Vagina (tissue), 2 donors: ENCODE data around the gene CAB39. TPM values are rescaled to one million over a fixed set of nuclear protein-coding genes. Genes with fewer than 3 reads are reported as not detected.

Experiments
- DNase-seq, 2 donors: peaks; one replicate each; pipeline ENCODE4 v3.0.0-alpha.2; 2017; ENCODE audit errors: extremely low spot score in 2 of 2
- H3K27ac ChIP-seq: fragments of 200-600 bp; sonication (generic); one replicate; pipeline ENCODE4 v1.5.1; 2019
- H3K27me3 ChIP-seq: fragments of 200-600 bp; sonication (generic); one replicate; pipeline ENCODE4 v1.5.1; 2019
- H3K36me3 ChIP-seq, 2 donors: fragments of 200-600 bp; sonication (generic); one replicate each; pipeline ENCODE4 v1.5.1; 2017 to 2019
- H3K4me1 ChIP-seq: fragments of 200-600 bp; sonication (generic); one replicate; pipeline ENCODE4 v1.5.1; 2019
- H3K4me3 ChIP-seq, 2 donors: fragments of 200-600 bp; sonication (generic); 1 replicate in 1 of 2; 2 replicates in 1 of 2; pipeline ENCODE4 v1.5.1; 2016 to 2019
- H3K9me3 ChIP-seq: fragments of 200-600 bp; sonication (generic); one replicate; pipeline ENCODE4 v1.5.1; 2019
- POLR2A ChIP-seq, 2 donors: fragments of 450-650 bp; IDR thresholded peaks; one replicate each; pipeline ENCODE4 v1.6.1; 2017; ENCODE audit warnings: antibody characterized with exemption in 2 of 2, mild to moderate bottlenecking in 2 of 2, moderate library complexity in 2 of 2
- POLR2AphosphoS5 ChIP-seq, 2 donors: sonication (generic); formaldehyde crosslinking; IDR thresholded peaks; one replicate each; pipeline ENCODE4 v1.9.0; 2017; ENCODE audit warnings: antibody characterized with exemption in 2 of 2, mild to moderate bottlenecking in 2 of 2, low read depth in 1 of 2; ENCODE audit not compliant: insufficient read depth in 1 of 2
- intact Hi-C: fragments of 100-400 bp; cut with DNase I; formaldehyde crosslinking; loops from one replicate; pipeline ENCODE4 v1.15.1; 2023
- total RNA-seq: library from RNA; depleted of rRNA; stranded (reverse); fragments of >200 nt; gene quantifications from one replicate; pipeline ENCODE4 v1.2.3, GENCODE V29; 2016
- TF ChIP-seq, protein P1 (sequence below), 3 experiments: fragments of 450-650 bp in 2 of 3; fragments of 200-600 bp in 1 of 3; sonication (generic) in 1 of 3; IDR thresholded peaks; one replicate each; pipeline ENCODE4 v1.5.1; 2017 to 2019; ENCODE audit warnings: antibody characterized with exemption in 3 of 3, mild to moderate bottlenecking in 2 of 3, moderate library complexity in 2 of 3

CAB39 gene
- total RNA-seq, 1 donor from 2014 or later, result 59.4 TPM

GRCh38 chr2:230798769-230799399 lies 86.2 kb downstream of the CAB39 start:
- Histone ChIP-seq H3K27me3 (no peaks in the 10 kb centered on the region), H3K36me3 (peaks cover 0 to 15% of the 10 kb centered on the region in 2 donors), H3K4me3 (no peak overlapping the region), H3K27ac (no peak overlapping the region), H3K9me3 (no peaks in the 10 kb centered on the region), H3K4me1 (peaks cover 45% of the 10 kb centered on the region)
- intact Hi-C loops, result loop anchor here (2.0 kb wide), 1 partner anchor 86 kb away; the partner anchor contains the start of gene CAB39
- DNase-seq, result no peak
- TF ChIP-seq POLR2A (IDR thresholded peaks at IDR 0.05) (no peak), POLR2AphosphoS5 (IDR thresholded peaks at IDR 0.05; ENCODE audit: insufficient read depth in 1 of 2, low read depth in 1 of 2) (no peak)
- TF ChIP-seq, protein P1, sequence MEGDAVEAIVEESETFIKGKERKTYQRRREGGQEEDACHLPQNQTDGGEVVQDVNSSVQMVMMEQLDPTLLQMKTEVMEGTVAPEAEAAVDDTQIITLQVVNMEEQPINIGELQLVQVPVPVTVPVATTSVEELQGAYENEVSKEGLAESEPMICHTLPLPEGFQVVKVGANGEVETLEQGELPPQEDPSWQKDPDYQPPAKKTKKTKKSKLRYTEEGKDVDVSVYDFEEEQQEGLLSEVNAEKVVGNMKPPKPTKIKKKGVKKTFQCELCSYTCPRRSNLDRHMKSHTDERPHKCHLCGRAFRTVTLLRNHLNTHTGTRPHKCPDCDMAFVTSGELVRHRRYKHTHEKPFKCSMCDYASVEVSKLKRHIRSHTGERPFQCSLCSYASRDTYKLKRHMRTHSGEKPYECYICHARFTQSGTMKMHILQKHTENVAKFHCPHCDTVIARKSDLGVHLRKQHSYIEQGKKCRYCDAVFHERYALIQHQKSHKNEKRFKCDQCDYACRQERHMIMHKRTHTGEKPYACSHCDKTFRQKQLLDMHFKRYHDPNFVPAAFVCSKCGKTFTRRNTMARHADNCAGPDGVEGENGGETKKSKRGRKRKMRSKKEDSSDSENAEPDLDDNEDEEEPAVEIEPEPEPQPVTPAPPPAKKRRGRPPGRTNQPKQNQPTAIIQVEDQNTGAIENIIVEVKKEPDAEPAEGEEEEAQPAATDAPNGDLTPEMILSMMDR (IDR thresholded peaks at IDR 0.05), result peak in 2 of 3 experiments; percentile 45 to 57

GRCh38 chr2:230805353-230806017 lies 92.8 kb downstream of the CAB39 start:
- DNase-seq, result no peak
- Histone ChIP-seq H3K27me3 (no peaks in the 10 kb centered on the region), H3K4me3 (no peak overlapping the region), H3K9me3 (no peaks in the 10 kb centered on the region), H3K27ac (no peak overlapping the region), H3K36me3 (peaks cover 0 to 6% of the 10 kb centered on the region in 2 donors), H3K4me1 (no peaks in the 10 kb centered on the region)
- intact Hi-C loops, result no loop called here
- TF ChIP-seq, protein P1 (IDR thresholded peaks at IDR 0.05), result no peak
- TF ChIP-seq POLR2A (IDR thresholded peaks at IDR 0.05) (no peak), POLR2AphosphoS5 (IDR thresholded peaks at IDR 0.05; ENCODE audit: insufficient read depth in 1 of 2, low read depth in 1 of 2) (no peak)

- no peak for DNase-seq
- Histone ChIP-seq H3K27ac (no peak overlapping the region), H3K27me3 (no peaks in the 10 kb centered on the region), H3K9me3 (no peaks in the 10 kb centered on the region), H3K4me3 (no peak overlapping the region), H3K36me3 (peaks cover 0 to 10% of the 10 kb centered on the region in 2 donors), H3K4me1 (no peaks in the 10 kb centered on the region)
- TF ChIP-seq POLR2AphosphoS5 (IDR thresholded peaks at IDR 0.05; ENCODE audit: insufficient read depth in 1 of 2, low read depth in 1 of 2), result no peak
- no peak for TF ChIP-seq POLR2A (IDR thresholded peaks at IDR 0.05)
- TF ChIP-seq, protein P1 (IDR thresholded peaks at IDR 0.05), result no peak
- intact Hi-C loops, result no loop called here
These were observed 95.1 kb downstream of the CAB39 start for GRCh38 chr2:230807729-230808128.

- Histone ChIP-seq H3K4me3 (no peak overlapping the region), H3K27ac (no peak overlapping the region), H3K9me3 (no peaks in the 10 kb centered on the region), H3K27me3 (no peaks in the 10 kb centered on the region), H3K36me3 (peaks cover 0 to 19% of the 10 kb centered on the region in 2 donors), H3K4me1 (no peaks in the 10 kb centered on the region)
- TF ChIP-seq POLR2A (IDR thresholded peaks at IDR 0.05), result no peak
- no peak for TF ChIP-seq POLR2AphosphoS5 (IDR thresholded peaks at IDR 0.05; ENCODE audit: insufficient read depth in 1 of 2, low read depth in 1 of 2)
- TF ChIP-seq, protein P1 (IDR thresholded peaks at IDR 0.05), result no peak
- no peak for DNase-seq
- intact Hi-C loops, result no loop called here
These were observed 96.4 kb downstream of the CAB39 start for GRCh38 chr2:230809015-230809414.
